Measurements from ENCODE around the gene CCDC157.
"Not testable (repeated sequence)": the region's sequence is repeated elsewhere in the genome, so short reads cannot be mapped to it uniquely, and the experiment has no call there.

The CCDC157 gene

DNA sequence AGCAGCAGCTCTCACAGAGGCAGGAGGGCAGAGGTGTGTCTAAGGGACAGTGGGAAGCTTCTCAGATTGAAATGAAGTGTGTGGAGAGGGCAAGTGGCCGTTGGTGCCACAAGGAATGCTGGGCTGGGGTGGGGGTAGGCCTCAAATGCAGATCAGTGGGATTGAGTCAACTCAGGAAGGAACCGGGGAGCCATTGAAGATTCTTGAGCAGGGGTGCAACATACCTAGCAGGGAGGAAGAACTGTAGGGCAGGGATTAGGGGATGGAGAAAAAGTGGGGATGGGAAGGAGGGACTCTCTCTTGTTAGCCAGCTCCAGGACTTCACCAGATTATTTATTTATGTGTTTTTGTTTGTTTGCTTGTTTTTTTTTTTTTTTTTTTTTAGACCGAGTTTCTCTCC, 37.1 kb downstream of the CCDC157 start:
- Histone ChIP-seq H3K27ac (no peak overlapping the region), H3K27me3 (peaks cover 0 to 17% (median 4%) of the 10 kb centered on the region in 11 experiments; a peak in 11 of 22 replicates), H3K4me2 (peak overlapping the region; percentile 57 to 88 (median 79); a peak in 18 of 22 replicates), H3K36me3 (no peaks in the 10 kb centered on the region), H3K4me1 (peaks cover 56 to 67% (median 63%) of the 10 kb centered on the region in 10 experiments), H3K4me3 (no peak overlapping the region), H3K9me3 (replicated peaks in 1 of 11) (peaks cover 0 to 10% (median 0%) of the 10 kb centered on the region in 11 experiments; a peak in 8 of 22 replicates), H4K20me1 (peaks cover 0 to 11% (median 0%) of the 10 kb centered on the region in 11 experiments; a peak in 6 of 22 replicates), H3K9ac (no peak overlapping the region)
- no peak for TF ChIP-seq Cebpa-rat (IDR thresholded peaks at IDR 0.05)

DNA sequence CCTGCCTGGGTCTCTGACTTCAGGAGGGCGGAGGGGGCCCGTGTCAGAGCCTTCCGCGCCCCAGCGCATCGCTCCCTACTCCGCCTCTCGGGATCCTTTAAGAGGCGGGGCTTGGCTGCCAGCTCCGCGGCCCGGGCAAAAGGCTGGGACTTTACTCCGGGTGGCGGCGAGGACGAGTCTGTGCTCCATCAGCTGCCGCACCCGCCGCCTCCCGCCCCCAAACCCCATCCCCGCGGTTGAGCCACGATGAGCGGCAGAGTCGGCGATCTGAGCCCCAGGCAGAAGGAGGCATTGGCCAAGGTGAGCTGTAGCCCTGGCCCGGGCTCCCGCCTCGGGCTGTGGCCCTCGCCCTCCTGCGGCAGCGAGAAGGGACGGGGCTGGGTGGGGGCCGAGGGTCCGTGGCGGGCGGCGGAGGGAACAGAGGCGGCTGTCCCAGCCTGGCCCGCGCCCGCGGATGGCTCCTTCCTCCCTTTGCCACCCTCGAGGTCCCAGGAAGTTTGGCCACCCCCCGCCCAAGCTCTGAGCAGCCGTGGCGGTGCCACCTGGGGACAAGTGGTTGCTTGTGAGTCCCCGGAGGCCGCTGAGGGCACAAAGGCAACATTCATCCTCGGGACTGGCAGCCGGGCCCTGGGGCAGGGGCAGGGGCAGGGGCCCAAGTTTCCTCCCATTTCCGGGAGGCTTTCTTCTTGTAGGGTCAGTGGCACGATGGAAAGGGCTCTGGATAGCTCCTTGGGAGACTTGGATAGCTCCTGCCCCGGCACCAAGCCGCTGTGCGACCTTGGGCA, 40.3 kb downstream of the CCDC157 start, which contains the start of gene SEC14L2:
SEC14L2 (plus strand) TSS at position 148 of the 785 bp plus-strand sequence; CDS start at position 247, 99 bp downstream.
- no peaks in the 10 kb centered on the region for H3K9me3 ChIP-seq (replicated peaks in 1 of 11)
- peak within 1 kb of the TSS; percentile 60 to 81 (median 76) for H3K9ac ChIP-seq
- H3K27ac ChIP-seq = peak within 1 kb of the TSS in 10 of 11 experiments; percentile 2 to 60 (median 38); a peak in 15 of 22 replicates
- H4K20me1 ChIP-seq = peaks cover 0 to 23% (median 0%) of the 10 kb centered on the region in 11 experiments; a peak in 7 of 22 replicates
- peak within 1 kb of the TSS; percentile 86 to 99 (median 94) for H3K4me2 ChIP-seq
- H3K36me3 ChIP-seq = peaks cover 0 to 3% (median 0%) of the 10 kb centered on the region in 11 experiments; a peak in 1 of 22 replicates
- H3K27me3 ChIP-seq = peaks cover 0 to 17% (median 4%) of the 10 kb centered on the region in 11 experiments; a peak in 11 of 22 replicates
- no peak for TF ChIP-seq Cebpa-rat (IDR thresholded peaks at IDR 0.05)
- peak within 1 kb of the TSS; percentile 59 to 78 (median 67) for H3K4me3 ChIP-seq
- peaks cover 42 to 52% (median 49%) of the 10 kb centered on the region in 10 experiments for H3K4me1 ChIP-seq

DNA sequence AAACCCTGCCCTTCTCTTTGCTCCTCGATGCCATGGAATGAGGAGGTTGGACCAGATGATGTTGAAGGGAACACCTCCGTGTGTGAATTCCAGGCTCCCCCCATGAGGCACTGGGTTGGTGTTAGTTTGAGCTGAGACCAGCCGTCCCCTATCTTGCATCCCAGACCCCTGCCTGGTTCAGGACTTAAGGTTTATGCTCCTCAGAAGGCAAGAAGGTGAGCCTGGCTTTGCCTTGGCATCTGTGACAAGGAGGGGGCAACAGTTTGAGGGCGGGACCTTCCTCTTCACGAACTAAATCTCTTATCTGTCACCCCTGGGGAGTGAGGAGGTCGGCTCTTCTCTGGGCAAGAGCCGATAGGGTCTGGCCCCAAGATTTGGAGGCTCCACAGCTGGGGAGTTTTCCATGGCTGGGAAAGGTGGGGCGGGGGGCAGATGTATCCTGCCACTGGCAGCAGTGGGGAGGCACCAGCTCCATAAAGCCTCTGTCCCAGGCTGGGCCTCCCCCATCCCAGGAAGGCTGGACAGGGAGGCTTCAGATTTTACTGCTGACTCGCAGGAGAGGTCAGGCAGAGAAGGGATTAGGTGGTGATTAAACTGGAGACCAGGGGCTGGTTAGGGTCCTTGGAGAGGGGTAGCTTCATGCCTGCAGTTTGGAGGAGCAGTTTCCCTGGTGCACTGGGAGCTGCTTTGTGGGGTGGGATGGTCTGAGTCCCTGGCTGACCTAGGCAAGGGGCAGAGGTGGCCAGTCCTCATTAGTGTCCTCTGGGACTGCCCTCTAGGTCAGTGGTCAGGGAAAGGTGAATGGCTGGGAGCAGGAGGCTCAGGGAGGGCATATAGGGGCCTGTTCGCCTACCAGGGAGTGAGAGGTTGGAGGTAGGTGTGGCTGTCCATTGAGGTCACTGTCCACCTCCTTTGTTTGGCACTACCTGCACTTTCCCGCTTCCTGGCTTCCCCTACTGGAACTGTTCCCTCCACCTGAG, 41.1 kb downstream of the CCDC157 start:
- Histone ChIP-seq H3K4me2 (peak overlapping the region; percentile 86 to 99 (median 94)), H3K9ac (peak overlapping the region; percentile 60 to 81 (median 76)), H3K27ac (peak overlapping the region in 3 of 11 experiments; percentile 2 to 37 (median 3); a peak in 1 of 22 replicates), H3K4me3 (peak overlapping the region; percentile 59 to 78 (median 67)), H3K4me1 (peaks cover 37 to 49% (median 43%) of the 10 kb centered on the region in 10 experiments), H3K36me3 (peaks cover 0 to 8% (median 0%) of the 10 kb centered on the region in 11 experiments; a peak in 2 of 22 replicates), H3K27me3 (peaks cover 0 to 17% (median 4%) of the 10 kb centered on the region in 11 experiments; a peak in 11 of 22 replicates), H4K20me1 (peaks cover 0 to 23% (median 0%) of the 10 kb centered on the region in 11 experiments; a peak in 7 of 22 replicates), H3K9me3 (replicated peaks in 1 of 11) (no peaks in the 10 kb centered on the region)
- no peak for TF ChIP-seq Cebpa-rat (IDR thresholded peaks at IDR 0.05)

DNA sequence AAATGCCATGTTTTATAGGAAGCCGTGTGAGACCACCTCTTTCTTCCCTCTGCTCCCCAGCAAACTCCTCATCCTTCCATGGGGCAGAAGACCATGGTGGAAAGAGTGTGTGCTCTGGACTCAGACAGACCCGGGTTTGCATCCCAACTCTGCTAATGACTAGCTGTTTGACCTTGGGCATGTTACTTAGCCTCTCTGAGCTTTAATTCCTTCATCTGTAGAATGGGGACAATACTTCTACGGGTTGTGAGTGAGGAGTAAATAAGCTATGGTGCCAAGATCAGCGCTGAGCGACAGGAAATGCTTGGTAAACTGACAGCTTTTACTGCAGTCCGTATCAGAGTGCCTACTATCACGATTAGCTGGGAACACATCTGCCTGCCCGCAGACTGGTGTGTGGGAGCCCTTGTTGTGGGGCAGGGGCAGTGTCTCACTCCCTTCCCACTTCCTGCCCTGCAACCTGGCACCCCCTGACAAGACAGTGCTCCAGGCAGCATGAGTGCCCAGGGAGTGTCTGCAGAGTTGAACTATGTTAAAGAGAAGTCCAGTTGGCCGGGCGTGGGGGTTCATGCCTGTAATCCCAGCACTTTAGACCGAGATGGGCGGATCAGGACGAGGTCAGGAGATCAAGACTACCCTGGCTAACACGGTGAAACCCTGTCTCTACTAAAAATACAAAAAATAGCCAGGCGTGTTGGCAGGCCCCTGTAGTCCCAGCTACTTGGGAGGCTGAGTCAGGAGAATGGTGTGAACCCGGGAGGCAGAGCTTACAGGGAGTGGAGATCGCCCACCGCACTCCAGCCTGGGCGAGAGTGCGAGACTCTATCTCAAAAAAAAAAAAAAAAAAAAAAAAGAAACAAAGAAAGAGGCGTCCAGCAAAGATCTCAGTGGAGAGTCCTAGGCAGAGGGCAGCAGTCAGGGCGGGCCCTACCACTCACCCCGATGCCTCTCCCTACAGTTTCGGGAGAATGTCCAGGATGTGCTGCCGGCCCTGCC, 42.2 kb downstream of the CCDC157 start:
- Histone ChIP-seq H3K27ac (no peak overlapping the region), H4K20me1 (peaks cover 0 to 23% (median 0%) of the 10 kb centered on the region in 11 experiments; a peak in 7 of 22 replicates), H3K36me3 (peaks cover 0 to 8% (median 0%) of the 10 kb centered on the region in 11 experiments; a peak in 2 of 22 replicates), H3K4me1 (peaks cover 28 to 45% (median 35%) of the 10 kb centered on the region in 10 experiments), H3K4me2 (peak overlapping the region; percentile 86 to 99 (median 94)), H3K27me3 (peaks cover 0 to 17% (median 4%) of the 10 kb centered on the region in 11 experiments; a peak in 11 of 22 replicates), H3K9ac (peak overlapping the region in 2 of 11 experiments; percentile 70 to 79; a peak in 2 of 22 replicates), H3K4me3 (no peak overlapping the region), H3K9me3 (replicated peaks in 1 of 11) (no peaks in the 10 kb centered on the region)
- TF ChIP-seq Cebpa-rat (IDR thresholded peaks at IDR 0.05) = no peak

DNA sequence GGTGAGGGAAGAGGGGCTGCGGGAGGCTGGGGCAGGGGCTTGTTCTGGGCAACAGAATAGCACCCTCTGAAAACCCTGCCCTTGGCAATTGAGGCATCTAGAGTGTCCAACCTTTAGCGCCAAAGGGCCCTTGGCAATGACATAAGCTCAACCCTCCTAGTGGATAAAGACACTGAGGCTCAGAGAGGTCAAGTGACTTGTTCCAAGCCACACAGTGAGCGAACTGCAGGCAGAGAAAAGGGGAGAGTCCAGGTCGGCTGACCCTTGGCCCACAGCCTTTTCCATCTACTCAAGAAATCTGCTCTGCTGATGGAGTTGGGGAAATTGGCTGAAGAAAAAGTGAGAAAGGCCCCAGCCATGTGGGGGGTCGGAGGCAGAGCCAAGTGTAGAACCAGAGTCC, 42.9 kb downstream of the CCDC157 start:
- no peak overlapping the region for H3K4me2 ChIP-seq
- peaks cover 28 to 45% (median 35%) of the 10 kb centered on the region in 10 experiments for H3K4me1 ChIP-seq
- H3K27ac ChIP-seq = no peak overlapping the region
- TF ChIP-seq Cebpa-rat (IDR thresholded peaks at IDR 0.05) = no peak
- H3K9me3 ChIP-seq (replicated peaks in 1 of 11) = no peaks in the 10 kb centered on the region
- peaks cover 0 to 23% (median 0%) of the 10 kb centered on the region in 11 experiments; a peak in 7 of 22 replicates for H4K20me1 ChIP-seq
- H3K9ac ChIP-seq = no peak overlapping the region
- H3K4me3 ChIP-seq = no peak overlapping the region
- peaks cover 0 to 17% (median 4%) of the 10 kb centered on the region in 11 experiments; a peak in 11 of 22 replicates for H3K27me3 ChIP-seq
- peaks cover 0 to 8% (median 0%) of the 10 kb centered on the region in 11 experiments; a peak in 2 of 22 replicates for H3K36me3 ChIP-seq

DNA sequence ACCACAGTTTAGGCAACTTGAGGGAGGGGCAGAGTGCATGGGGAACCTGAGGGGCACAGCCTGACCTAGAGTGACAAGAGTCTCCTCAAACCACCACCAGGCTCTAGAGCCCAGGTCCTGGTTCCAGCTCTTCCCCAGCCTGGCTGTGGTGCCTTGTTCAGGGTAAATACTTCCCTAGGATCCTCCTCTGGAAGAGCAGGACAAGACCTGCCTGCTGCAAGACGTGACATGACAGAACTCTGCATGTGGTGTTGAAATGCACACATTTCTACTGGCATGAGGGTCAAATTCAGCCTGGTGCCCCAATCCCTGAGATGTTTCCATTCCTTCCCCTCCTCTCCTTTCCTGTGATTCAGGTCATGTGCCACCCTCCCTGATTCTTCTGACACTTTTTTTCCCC, 43.4 kb downstream of the CCDC157 start:
- TF ChIP-seq Cebpa-rat (IDR thresholded peaks at IDR 0.05) = no peak
- peaks cover 0 to 23% (median 0%) of the 10 kb centered on the region in 11 experiments; a peak in 7 of 22 replicates for H4K20me1 ChIP-seq
- H3K4me1 ChIP-seq = peaks cover 28 to 45% (median 35%) of the 10 kb centered on the region in 10 experiments
- H3K27ac ChIP-seq = no peak overlapping the region
- peaks cover 0 to 8% (median 0%) of the 10 kb centered on the region in 11 experiments; a peak in 3 of 22 replicates for H3K36me3 ChIP-seq
- H3K9me3 ChIP-seq (replicated peaks in 1 of 11) = no peaks in the 10 kb centered on the region
- no peak overlapping the region for H3K9ac ChIP-seq
- peaks cover 0 to 17% (median 4%) of the 10 kb centered on the region in 11 experiments; a peak in 11 of 22 replicates for H3K27me3 ChIP-seq
- no peak overlapping the region for H3K4me3 ChIP-seq
- no peak overlapping the region for H3K4me2 ChIP-seq

DNA sequence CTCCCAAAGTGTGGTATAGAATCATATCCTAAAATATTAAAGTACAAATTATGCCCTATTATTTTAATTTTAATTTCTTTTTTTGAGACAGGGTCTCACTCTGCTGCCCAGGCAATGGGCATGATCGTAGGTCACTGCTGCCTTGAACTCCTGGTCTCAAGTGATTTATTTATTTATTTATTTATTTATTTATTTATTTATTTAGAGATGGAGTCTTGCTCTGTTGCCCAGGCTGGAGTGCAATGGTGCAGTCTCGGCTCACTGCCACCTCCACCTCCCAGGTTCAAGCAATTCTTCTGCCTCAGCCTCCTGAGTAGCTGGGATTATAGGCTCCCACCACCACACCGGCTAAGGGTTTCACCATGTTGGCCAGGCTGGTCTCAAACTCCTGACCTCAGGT, 44.2 kb downstream of the CCDC157 start:
- not testable (repeated sequence) for H3K27ac ChIP-seq; H3K9me3 ChIP-seq (replicated peaks in 1 of 11); H3K4me3 ChIP-seq; H3K4me2 ChIP-seq; H3K9ac ChIP-seq
- H4K20me1 ChIP-seq = peaks cover 0 to 23% (median 3%) of the 10 kb centered on the region in 11 experiments; a peak in 7 of 22 replicates
- H3K36me3 ChIP-seq = peaks cover 0 to 10% (median 0%) of the 10 kb centered on the region in 11 experiments; a peak in 5 of 22 replicates
- peaks cover 27 to 45% (median 33%) of the 10 kb centered on the region in 10 experiments for H3K4me1 ChIP-seq
- H3K27me3 ChIP-seq = peaks cover 0 to 17% (median 4%) of the 10 kb centered on the region in 11 experiments; a peak in 11 of 22 replicates

Data from BLaER1 treated with 17β-estradiol and CSF1 and Interleukin-3, amounts not matched to agents 10 nM and 100 nM (cell line).